Prostate gland (tissue), 2 donors: ENCODE results near the gene BAIAP2L1. TPM values are rescaled to one million over a fixed set of nuclear protein-coding genes. Genes with fewer than 3 reads are reported as not detected.
A peak's percentile ranks its signal among the peaks of the same experiment; 100 is the strongest.

Experiments
- DNase-seq: peaks from one replicate; pipeline ENCODE4 v3.0.0-alpha.2; 2019; ENCODE audit warnings: low spot score
- H3K27ac ChIP-seq, 2 donors: fragments of 200-600 bp; sonication (generic); 2 replicates each; pipeline ENCODE4 v1.5.1; 2017 to 2019
- H3K27me3 ChIP-seq: fragments of 200-600 bp; sonication (generic); replicated peaks from 2 replicates; pipeline ENCODE4 v1.5.1; 2019; ENCODE audit not compliant: insufficient read depth
- H3K36me3 ChIP-seq, 2 donors: fragments of 200-600 bp; sonication (generic); 1 replicate in 1 of 2; 2 replicates in 1 of 2; pipeline versions ENCODE4 v1.5.1 to v1.8.1; 2017 to 2019
- H3K4me1 ChIP-seq: fragments of 200-600 bp; sonication (generic); replicated peaks from 2 replicates; pipeline ENCODE4 v1.5.1; 2019
- H3K4me3 ChIP-seq, 2 donors: fragments of 200-600 bp; sonication (generic); 2 replicates each; pipeline ENCODE4 v1.5.1; 2017 to 2019
- H3K9me3 ChIP-seq: fragments of 200-600 bp; sonication (generic); 2 replicates; pipeline ENCODE4 v1.5.1; 2017
- POLR2A ChIP-seq: fragments of 450-650 bp; IDR thresholded peaks from one replicate; pipeline ENCODE4 v1.6.1; 2016; ENCODE audit warnings: antibody characterized with exemption, mild to moderate bottlenecking
- POLR2AphosphoS5 ChIP-seq: sonication (generic); formaldehyde crosslinking; IDR thresholded peaks from one replicate; pipeline ENCODE4 v1.6.1; 2017; ENCODE audit warnings: antibody characterized with exemption
- WGBS: methylation state at CpG from one replicate; pipeline ENCODE4 v1.1.5; 2018; 5-methylcytosine and 5-hydroxymethylcytosine counted together
- intact Hi-C: fragments of 100-400 bp; cut with DNase I; formaldehyde crosslinking; loops from one replicate; pipeline ENCODE4 v1.14.2; 2022
- total RNA-seq, 2 donors: library from RNA; depleted of rRNA; stranded (reverse); fragments of >200 nt; gene quantifications; one replicate each; pipeline ENCODE4 v1.1.0, GENCODE V29; 2016
- TF ChIP-seq, protein P1 (sequence below), 4 experiments: fragments of 200-600 bp in 2 of 4; fragments of 450-650 bp in 2 of 4; sonication (generic) in 2 of 4; IDR thresholded peaks; 1 replicate in 3 of 4; 2 replicates in 1 of 4; pipeline ENCODE4 v1.5.1; 2016 to 2019; ENCODE audit warnings: antibody characterized with exemption in 4 of 4, mild to moderate bottlenecking in 2 of 4, moderate library complexity in 2 of 4

BAIAP2L1 gene
- total RNA-seq, 2 donors from 2014 or later = 24.7 to 41.6 TPM

DNA sequence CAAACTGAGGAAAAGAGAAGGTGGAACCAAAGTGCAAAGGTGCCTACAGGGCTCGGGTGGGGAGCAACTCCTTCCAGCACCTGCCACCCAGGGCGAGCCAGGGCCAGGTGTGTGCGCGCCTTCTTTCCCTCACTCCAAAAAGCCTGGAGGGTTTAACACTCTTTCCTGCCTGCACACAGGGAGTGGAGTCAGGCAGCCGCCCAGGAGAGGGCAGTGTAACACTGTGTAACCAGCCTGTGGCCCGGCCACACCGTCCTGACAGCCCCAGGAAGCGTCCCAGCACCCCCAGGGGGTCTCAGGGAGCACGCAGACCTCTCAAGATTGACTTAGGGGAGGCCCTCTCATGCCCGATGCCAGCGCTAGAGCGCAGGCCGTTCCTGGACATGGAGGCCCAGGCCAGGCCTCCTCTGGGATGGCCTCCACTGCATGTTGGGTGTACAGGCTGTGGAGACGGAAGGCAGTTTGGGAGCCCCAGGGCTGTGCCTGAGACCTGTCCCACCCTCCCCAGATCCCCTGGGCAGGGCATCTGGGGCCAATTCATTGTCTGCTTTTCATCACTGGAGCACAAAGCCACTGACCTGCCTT is 106.0 kb downstream of the BAIAP2L1 start:
- TF ChIP-seq POLR2AphosphoS5 (peak; percentile 35), POLR2A (no peak)
- TF ChIP-seq, protein P1, sequence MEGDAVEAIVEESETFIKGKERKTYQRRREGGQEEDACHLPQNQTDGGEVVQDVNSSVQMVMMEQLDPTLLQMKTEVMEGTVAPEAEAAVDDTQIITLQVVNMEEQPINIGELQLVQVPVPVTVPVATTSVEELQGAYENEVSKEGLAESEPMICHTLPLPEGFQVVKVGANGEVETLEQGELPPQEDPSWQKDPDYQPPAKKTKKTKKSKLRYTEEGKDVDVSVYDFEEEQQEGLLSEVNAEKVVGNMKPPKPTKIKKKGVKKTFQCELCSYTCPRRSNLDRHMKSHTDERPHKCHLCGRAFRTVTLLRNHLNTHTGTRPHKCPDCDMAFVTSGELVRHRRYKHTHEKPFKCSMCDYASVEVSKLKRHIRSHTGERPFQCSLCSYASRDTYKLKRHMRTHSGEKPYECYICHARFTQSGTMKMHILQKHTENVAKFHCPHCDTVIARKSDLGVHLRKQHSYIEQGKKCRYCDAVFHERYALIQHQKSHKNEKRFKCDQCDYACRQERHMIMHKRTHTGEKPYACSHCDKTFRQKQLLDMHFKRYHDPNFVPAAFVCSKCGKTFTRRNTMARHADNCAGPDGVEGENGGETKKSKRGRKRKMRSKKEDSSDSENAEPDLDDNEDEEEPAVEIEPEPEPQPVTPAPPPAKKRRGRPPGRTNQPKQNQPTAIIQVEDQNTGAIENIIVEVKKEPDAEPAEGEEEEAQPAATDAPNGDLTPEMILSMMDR (IDR thresholded peaks at IDR 0.05) = peak; percentile 30 to 81 (median 74)
- DNase-seq = peak; percentile 68
- peak overlapping the region; percentile 69 to 78 for H3K27ac ChIP-seq
- no peaks in the 10 kb centered on the region for H3K9me3 ChIP-seq
- H3K27me3 ChIP-seq = no peaks in the 10 kb centered on the region
- WGBS = 28% methylated on average over 14 of the region's 14 CpGs
- intact Hi-C loops = no loop called here
- peaks cover 11 to 13% of the 10 kb centered on the region in 2 donors for H3K36me3 ChIP-seq
- no peak overlapping the region for H3K4me3 ChIP-seq
- H3K4me1 ChIP-seq = peaks cover 19% of the 10 kb centered on the region

DNA sequence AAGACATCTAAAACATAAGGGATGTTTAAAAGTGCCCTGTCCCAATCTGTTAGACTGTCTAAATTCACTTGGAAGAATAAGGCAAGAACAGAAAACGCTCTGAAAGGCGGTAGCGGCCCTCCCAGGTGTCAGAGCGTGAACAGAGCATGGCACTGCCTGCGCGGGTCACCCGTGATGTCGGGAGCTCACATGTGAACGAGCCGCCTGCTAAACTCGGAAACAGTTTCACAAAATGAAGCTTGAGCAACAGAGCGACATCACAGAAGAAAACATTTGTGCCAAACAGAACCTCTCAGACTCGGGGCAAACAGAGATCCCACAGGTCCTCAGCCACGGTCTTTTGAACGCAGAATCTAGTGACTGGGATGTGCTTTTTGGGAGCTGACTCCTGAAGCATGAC is 106.6 kb downstream of the BAIAP2L1 start:
- WGBS = 81% methylated on average over 15 of the region's 15 CpGs
- DNase-seq = no peak
- no peaks in the 10 kb centered on the region for H3K9me3 ChIP-seq
- TF ChIP-seq POLR2AphosphoS5 (no peak), POLR2A (no peak)
- TF ChIP-seq, protein P1 (IDR thresholded peaks at IDR 0.05) = no peak
- H3K4me3 ChIP-seq = no peak overlapping the region
- no peaks in the 10 kb centered on the region for H3K27me3 ChIP-seq
- H3K27ac ChIP-seq = peak overlapping the region in 1 of 2 donors; percentile 78
- intact Hi-C loops = no loop called here
- peaks cover 11 to 13% of the 10 kb centered on the region in 2 donors for H3K36me3 ChIP-seq
- H3K4me1 ChIP-seq = peaks cover 19% of the 10 kb centered on the region

DNA sequence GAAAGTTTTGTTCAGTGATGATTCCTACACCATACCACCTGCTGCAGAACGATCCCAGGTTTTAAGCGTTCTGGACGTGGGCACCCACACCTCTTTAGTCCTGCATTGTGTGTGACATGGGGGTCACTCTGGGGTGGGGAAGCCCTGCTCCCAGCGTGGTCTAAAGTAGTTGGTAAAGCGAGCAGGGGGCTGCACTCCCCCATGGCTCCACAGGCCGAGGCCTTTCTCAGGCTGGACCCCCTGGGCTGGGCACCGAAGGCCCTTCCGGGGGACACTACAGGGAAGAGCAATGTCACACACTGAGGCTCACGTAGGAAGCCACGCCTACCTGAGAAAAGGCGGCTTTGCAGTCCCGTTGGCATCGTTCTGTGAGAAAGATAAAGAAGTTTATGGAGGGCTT is 107.1 kb downstream of the BAIAP2L1 start:
- Histone ChIP-seq H3K36me3 (peaks cover 11 to 13% of the 10 kb centered on the region in 2 donors), H3K9me3 (no peaks in the 10 kb centered on the region), H3K4me1 (peaks cover 19% of the 10 kb centered on the region), H3K4me3 (no peak overlapping the region), H3K27me3 (no peaks in the 10 kb centered on the region), H3K27ac (no peak overlapping the region)
- TF ChIP-seq, protein P1 (IDR thresholded peaks at IDR 0.05) = no peak
- no peak for TF ChIP-seq POLR2A
- no peak for TF ChIP-seq POLR2AphosphoS5
- no peak for DNase-seq
- intact Hi-C loops = no loop called here
- WGBS = 81% methylated on average over 13 of the region's 13 CpGs

DNA sequence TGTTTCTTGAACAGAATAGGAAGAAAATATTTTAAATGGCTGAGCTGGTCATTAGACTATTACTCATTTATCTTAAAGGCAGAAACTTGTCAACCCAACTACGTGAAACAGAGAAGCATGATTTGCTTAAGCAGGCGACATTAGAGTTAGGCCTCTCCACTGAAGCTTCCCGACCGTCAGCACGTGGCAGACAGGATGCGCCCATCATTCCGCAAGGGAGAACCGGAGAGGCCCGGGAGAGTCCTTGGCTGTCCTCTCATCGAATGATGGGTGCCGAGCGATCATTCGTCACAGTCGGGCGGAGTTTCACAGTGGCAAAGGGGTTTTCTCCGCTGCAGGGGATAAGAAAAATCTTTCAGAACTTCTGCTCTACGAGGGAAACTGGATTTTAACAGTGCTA is 107.6 kb downstream of the BAIAP2L1 start:
- 85% methylated on average over 17 of the region's 17 CpGs for WGBS
- H3K27ac ChIP-seq = no peak overlapping the region
- H3K27me3 ChIP-seq = no peaks in the 10 kb centered on the region
- H3K4me1 ChIP-seq = peaks cover 21% of the 10 kb centered on the region
- TF ChIP-seq, protein P1 (IDR thresholded peaks at IDR 0.05) = no peak
- TF ChIP-seq POLR2AphosphoS5 (no peak), POLR2A (no peak)
- H3K4me3 ChIP-seq = no peak overlapping the region
- no peak for DNase-seq
- intact Hi-C loops = no loop called here
- no peaks in the 10 kb centered on the region for H3K9me3 ChIP-seq
- H3K36me3 ChIP-seq = peaks cover 11 to 13% of the 10 kb centered on the region in 2 donors

DNA sequence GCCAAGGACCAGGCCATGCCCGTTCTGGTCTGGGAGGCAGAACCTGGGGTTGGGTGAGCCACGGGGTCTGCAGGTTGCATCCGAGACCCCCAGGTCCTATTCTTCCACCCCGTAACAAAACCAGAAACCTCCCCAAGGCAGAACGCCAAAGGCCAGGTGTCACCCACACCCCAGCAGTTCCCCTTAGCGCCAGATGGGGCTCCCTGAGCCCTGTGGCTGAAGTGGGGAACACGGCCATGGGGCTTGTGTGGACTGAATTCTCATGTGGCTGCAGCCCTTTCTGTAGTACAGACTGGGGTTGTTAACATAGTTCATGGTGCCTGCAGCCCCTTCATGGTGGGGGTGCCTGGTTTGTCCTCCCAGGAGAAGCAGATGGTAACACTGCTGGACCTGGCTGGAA is 109.2 kb downstream of the BAIAP2L1 start:
- Histone ChIP-seq H3K4me3 (no peak overlapping the region), H3K27ac (peak overlapping the region in 1 of 2 donors; percentile 2), H3K36me3 (peaks cover 11 to 13% of the 10 kb centered on the region in 2 donors), H3K9me3 (no peaks in the 10 kb centered on the region), H3K27me3 (no peaks in the 10 kb centered on the region), H3K4me1 (peaks cover 26% of the 10 kb centered on the region)
- no peak for DNase-seq
- 74% methylated on average over 7 of the region's 7 CpGs for whole genome bisulfite sequencing
- TF ChIP-seq POLR2AphosphoS5 (no peak), POLR2A (no peak)
- TF ChIP-seq, protein P1 (IDR thresholded peaks at IDR 0.05) = no peak
- intact Hi-C loops = no loop called here
